Ectodermal cell (in vitro differentiated cells): ENCODE results near the gene SDCCAG8.
"Not testable (repeated sequence)": the region's sequence is repeated elsewhere in the genome, so short reads cannot be mapped to it uniquely, and the experiment has no call there.

Source experiments
- H3K27ac ChIP-seq: 2 replicates; pipeline ENCODE4 v1.7.0; 2013; ENCODE audit warnings: mild to moderate bottlenecking, low read depth, low read length; ENCODE audit not compliant: insufficient read depth, poor library complexity, severe bottlenecking
- H3K27me3 ChIP-seq: 2 replicates; pipeline ENCODE4 v1.7.0; 2013; ENCODE audit warnings: mild to moderate bottlenecking, low read length; ENCODE audit not compliant: insufficient read depth, control insufficient read depth, poor library complexity, severe bottlenecking
- H3K36me3 ChIP-seq: one replicate; pipeline ENCODE4 v1.7.0; 2013; ENCODE audit warnings: low read length; ENCODE audit not compliant: control insufficient read depth, insufficient read depth
- H3K4me1 ChIP-seq: one replicate; pipeline ENCODE4 v1.7.0; 2013; ENCODE audit warnings: low read length; ENCODE audit not compliant: control insufficient read depth, insufficient read depth
- H3K4me3 ChIP-seq: 2 replicates; pipeline ENCODE4 v1.7.0; 2013; ENCODE audit warnings: low read depth, low read length, control low read depth; ENCODE audit not compliant: insufficient read depth
- H3K9me3 ChIP-seq: 2 replicates; pipeline ENCODE4 v1.7.0; 2013; ENCODE audit warnings: mild to moderate bottlenecking, low read length, moderate library complexity; ENCODE audit not compliant: control insufficient read depth
- WGBS, 2 experiments: methylation state at CpG; one replicate each; pipeline ENCODE4 v1.1.7; 2013; ENCODE audit warnings: missing lambda C conversion rate in 2 of 2; 5-methylcytosine and 5-hydroxymethylcytosine counted together

SDCCAG8 gene

GRCh38 chr1:243323491-243323890, 67.7 kb downstream of the SDCCAG8 start:
- no peak overlapping the region for H3K4me3 ChIP-seq
- no peaks in the 10 kb centered on the region for H3K4me1 ChIP-seq
- no peaks in the 10 kb centered on the region for H3K27me3 ChIP-seq
- no peak overlapping the region for H3K27ac ChIP-seq
- no peaks in the 10 kb centered on the region for H3K9me3 ChIP-seq
- H3K36me3 ChIP-seq, result no peaks in the 10 kb centered on the region
- WGBS, 2 experiments, result 92 to 96% methylated on average over 4 of the region's 4 CpGs

DNA sequence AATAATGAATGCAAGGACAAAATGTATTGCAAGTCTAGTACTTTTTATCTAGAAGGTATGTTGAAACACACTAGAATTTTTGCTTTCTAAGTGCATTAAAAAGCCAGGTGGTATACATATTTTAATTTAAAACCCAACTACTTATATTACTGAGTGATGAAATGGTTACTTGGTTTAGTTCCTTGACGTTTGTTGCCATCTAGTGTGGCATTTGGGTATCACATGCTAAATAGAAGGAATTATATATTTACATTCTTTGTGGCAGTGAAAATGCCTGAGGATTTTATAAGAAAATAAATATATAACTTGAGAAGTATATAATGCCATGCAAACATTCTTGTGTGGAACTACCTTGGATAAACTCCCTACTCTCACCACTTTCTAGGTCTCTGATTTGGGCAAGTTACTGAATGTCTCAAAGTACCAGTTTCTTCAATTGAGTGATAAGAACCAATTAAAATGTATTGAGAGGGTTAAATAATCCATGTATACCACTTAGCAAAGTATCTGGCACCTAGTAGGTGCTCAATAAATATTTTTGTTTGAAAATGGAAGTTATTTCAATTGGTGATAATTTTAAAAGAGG, 69.6 kb downstream of the SDCCAG8 start:
- H3K9me3 ChIP-seq, result no peaks in the 10 kb centered on the region
- no peaks in the 10 kb centered on the region for H3K36me3 ChIP-seq
- H3K27ac ChIP-seq, result no peak overlapping the region
- WGBS, 2 experiments, result no CpG with 5 or more reads among the region's 1 CpG
- no peaks in the 10 kb centered on the region for H3K27me3 ChIP-seq
- no peak overlapping the region for H3K4me3 ChIP-seq
- no peaks in the 10 kb centered on the region for H3K4me1 ChIP-seq

GRCh38 chr1:243332440-243332839, 76.6 kb downstream of the SDCCAG8 start:
- H3K27ac ChIP-seq, result no peak overlapping the region

DNA sequence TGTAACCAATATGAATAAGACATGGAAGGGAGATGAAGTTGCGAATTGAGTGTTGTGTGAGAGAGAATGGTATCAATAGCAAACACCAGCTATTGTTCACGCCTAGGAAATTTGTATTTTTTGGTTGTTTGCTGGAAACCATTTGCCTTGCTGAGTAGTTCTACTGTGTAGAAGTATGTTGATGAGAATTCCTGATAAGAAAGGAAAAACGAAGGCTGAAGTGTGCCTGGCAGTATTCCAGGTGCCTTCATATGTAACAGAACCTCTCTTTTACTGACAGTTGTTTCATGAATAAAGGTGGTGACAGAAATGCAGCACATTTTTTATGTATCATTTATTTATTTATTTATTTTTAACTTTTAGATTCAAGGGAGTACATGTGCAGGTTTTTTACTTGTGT, 79.5 kb downstream of the SDCCAG8 start:
- Histone ChIP-seq H3K27me3 (no peaks in the 10 kb centered on the region), H3K36me3 (no peaks in the 10 kb centered on the region), H3K9me3 (no peaks in the 10 kb centered on the region), H3K27ac (no peak overlapping the region), H3K4me1 (no peaks in the 10 kb centered on the region), H3K4me3 (no peak overlapping the region)
- 90 to 95% methylated on average over 3 of the region's 3 CpGs for WGBS, 2 experiments

More at GRCh38 chr1:243332440-243332839, 76.6 kb downstream of the SDCCAG8 start:
- H3K4me1 ChIP-seq, result no peaks in the 10 kb centered on the region
- H3K4me3 ChIP-seq, result no peak overlapping the region
- no peaks in the 10 kb centered on the region for H3K36me3 ChIP-seq
- no peaks in the 10 kb centered on the region for H3K27me3 ChIP-seq
- WGBS, 2 experiments, result 97% methylated on average over 18 of the region's 18 CpGs
- no peaks in the 10 kb centered on the region for H3K9me3 ChIP-seq

- Histone ChIP-seq H3K4me3 (no peak overlapping the region), H3K27ac (no peak overlapping the region), H3K4me1 (no peaks in the 10 kb centered on the region), H3K36me3 (no peaks in the 10 kb centered on the region), H3K9me3 (no peaks in the 10 kb centered on the region), H3K27me3 (no peaks in the 10 kb centered on the region)
- 93 to 94% methylated on average over 2 of the region's 2 CpGs for WGBS, 2 experiments
Measured at GRCh38 chr1:243336163-243336562, 80.3 kb downstream of the SDCCAG8 start.

- H3K27me3 ChIP-seq, H3K27ac ChIP-seq, H3K4me3 ChIP-seq, H3K4me1 ChIP-seq, H3K36me3 ChIP-seq, H3K9me3 ChIP-seq: not testable (repeated sequence)
- WGBS, 2 experiments, result 92 to 94% methylated on average over 4 of the region's 4 CpGs
Measured at GRCh38 chr1:243338848-243339247, 83.0 kb downstream of the SDCCAG8 start.

DNA sequence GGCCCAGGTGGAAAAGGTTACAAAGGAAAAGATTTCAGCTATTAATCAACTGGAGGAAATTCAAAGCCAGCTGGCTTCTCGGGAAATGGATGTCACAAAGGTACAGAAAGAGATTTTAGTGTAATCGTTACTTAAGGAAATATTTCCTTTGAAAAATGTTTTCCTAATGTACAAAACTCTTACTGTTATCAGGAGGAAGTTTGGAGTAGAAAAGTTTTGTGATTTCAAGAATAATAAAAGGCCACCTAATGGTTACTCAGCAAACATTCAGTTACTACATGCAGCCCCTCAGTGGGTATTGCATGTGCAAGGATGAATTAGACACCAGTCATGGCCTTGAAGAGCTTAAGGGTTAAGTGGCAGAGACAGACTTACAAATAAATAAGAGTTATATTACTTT, 85.2 kb downstream of the SDCCAG8 start:
- no peaks in the 10 kb centered on the region for H3K27me3 ChIP-seq
- no peaks in the 10 kb centered on the region for H3K9me3 ChIP-seq
- H3K36me3 ChIP-seq, result no peaks in the 10 kb centered on the region
- WGBS, 2 experiments, result 88 to 98% methylated on average over 2 of the region's 2 CpGs
- peaks cover 8% of the 10 kb centered on the region for H3K4me1 ChIP-seq
- H3K27ac ChIP-seq, result no peak overlapping the region
- no peak overlapping the region for H3K4me3 ChIP-seq

GRCh38 chr1:243343970-243344937, 88.4 kb downstream of the SDCCAG8 start:
- H3K9me3 ChIP-seq, result no peaks in the 10 kb centered on the region
- H3K36me3 ChIP-seq, result no peaks in the 10 kb centered on the region
- no peak overlapping the region for H3K27ac ChIP-seq
- H3K4me3 ChIP-seq, result no peak overlapping the region
- WGBS, 2 experiments, result 68 to 82% methylated on average over 5 of the region's 5 CpGs
- no peaks in the 10 kb centered on the region for H3K27me3 ChIP-seq
- peaks cover 10% of the 10 kb centered on the region for H3K4me1 ChIP-seq

GRCh38 chr1:243345205-243345604, 89.4 kb downstream of the SDCCAG8 start:
- WGBS, 2 experiments, result no CpG with 5 or more reads among the region's 1 CpG
- Histone ChIP-seq H3K27ac (no peak overlapping the region), H3K36me3 (no peaks in the 10 kb centered on the region), H3K4me1 (peaks cover 10% of the 10 kb centered on the region), H3K4me3 (no peak overlapping the region), H3K27me3 (no peaks in the 10 kb centered on the region), H3K9me3 (no peaks in the 10 kb centered on the region)

DNA sequence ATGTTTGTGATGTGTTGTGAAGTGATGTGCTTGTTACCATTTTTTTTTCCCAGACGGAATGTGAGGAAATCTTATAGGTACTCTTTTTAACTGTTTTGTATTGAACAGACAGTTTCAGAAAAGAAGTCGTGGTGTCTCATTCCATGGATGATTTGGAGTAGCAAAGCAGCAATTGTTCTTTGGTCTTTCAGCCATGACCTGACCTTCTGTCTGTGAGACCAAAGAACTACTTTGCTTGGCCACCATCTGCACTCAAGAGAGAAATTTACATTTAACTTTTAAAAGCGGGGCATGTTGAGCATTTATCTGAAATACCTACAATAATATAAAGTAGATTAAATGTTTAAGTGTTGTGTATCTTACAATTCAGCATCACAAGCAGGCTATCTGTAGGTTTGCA, 90.2 kb downstream of the SDCCAG8 start:
- peak overlapping the region; percentile 77 for H3K27ac ChIP-seq
- no peaks in the 10 kb centered on the region for H3K36me3 ChIP-seq
- H3K4me1 ChIP-seq, result peaks cover 10% of the 10 kb centered on the region
- H3K4me3 ChIP-seq, result no peak overlapping the region
- 55 to 73% methylated on average over 2 of the region's 3 CpGs for WGBS, 2 experiments
- no peaks in the 10 kb centered on the region for H3K27me3 ChIP-seq
- no peaks in the 10 kb centered on the region for H3K9me3 ChIP-seq
